GM21825 (cell line): ENCODE measurements around the gene ATG13.

ENCODE experiments used
- ATAC-seq: cut with Tn5 transposase; IDR thresholded peaks from one replicate; pipeline ENCODE4 v1.9.1; 2021; ENCODE audit warnings: mild to moderate bottlenecking, moderate library complexity; ENCODE audit not compliant: unreplicated experiment

ATG13 gene

DNA sequence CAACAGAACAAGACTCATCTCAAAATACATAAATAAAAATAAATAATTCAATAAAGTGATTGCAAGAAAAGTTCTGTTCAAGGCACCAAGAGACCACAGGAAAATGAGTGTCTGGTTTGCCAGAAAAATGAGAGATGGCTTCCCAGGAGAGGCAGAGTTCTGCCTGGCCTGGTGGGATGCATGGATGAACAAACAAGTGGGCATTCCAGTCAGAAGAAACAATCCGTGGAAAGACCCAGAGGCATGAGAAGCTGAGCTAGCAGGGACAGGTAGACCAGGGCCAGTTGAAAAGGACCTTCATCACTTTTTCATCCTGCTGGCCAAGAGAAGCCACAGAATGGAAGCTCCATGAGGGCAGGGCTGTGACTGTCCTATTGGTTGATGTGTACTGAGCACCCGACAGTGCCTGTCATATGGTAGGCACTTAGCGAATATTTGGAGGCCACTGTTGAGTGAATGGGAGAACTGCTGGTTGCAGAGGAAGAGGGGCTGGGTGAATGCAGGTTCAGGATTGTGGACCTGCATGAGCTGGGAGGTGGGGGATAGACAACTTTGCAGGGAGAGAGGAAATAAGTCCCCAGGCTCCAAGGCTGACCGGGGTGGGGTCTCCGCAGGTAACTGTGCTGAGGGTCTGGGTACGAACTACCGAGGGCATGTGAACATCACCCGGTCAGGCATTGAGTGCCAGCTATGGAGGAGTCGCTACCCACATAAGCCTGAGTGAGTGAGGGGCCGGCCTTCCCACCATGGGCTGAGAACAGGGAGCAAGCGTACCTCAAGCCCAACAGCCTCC is 105.4 kb downstream of the ATG13 start:
- ATAC-seq: no peak

DNA sequence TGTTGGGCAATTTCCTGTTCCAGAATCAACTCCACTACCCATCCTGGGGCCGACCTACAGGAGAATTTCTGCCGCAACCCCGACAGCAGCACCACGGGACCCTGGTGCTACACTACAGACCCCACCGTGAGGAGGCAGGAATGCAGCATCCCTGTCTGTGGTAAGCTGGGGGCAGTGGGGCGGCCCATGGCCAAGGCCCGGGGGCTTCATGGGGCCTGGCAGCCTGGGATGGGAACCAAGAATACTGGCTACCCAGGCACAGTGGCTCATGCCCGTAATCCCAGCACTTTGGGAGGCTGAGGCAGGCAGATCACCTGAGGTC is 106.0 kb downstream of the ATG13 start:
- ATAC-seq: no peak

DNA sequence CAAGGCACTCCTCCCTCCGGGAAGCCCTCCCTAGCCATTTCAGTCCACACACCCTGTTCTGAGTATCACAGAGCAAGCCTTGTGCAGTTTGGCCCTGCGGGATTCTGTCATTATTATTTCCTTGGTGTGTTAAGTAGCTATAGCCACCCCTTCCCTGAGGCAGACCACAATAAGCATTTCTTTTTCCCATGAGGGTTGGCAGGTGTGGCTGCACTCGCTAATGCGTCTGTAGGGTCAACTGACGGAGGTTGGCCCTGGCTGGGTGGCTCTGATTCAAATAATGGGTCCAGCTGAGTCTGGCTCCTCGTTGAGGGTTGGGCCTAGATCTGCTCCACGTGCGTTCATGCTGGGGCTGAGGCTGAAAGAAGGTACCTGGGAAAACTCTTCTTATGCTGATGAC is 106.7 kb downstream of the ATG13 start:
- ATAC-seq: no peak
